ENCODE data around the gene GPN3. TPM values are rescaled to one million over a fixed set of nuclear protein-coding genes. Genes with fewer than 3 reads are reported as not detected.

GPN3 gene
- total RNA-seq, 1 experiment from 2014 or later, result 39.0 TPM

DNA sequence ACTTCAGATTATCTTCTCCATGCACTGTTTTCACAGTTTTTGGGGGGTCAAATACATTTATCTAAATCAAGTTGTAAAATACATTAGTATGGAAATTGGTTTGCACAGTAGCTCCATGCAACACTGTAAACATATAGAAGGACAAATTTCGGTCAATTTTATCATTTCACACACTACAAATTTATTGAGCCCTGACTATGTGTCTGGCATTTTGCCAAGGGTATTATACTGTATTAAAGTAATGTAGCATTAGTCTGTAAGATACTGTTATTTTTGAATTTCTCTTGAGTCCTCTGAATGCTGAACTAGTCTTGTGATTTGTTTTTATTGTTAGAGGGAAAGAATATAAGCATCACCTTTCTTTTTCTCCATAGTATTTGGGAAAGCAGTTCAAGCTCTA is 35.4 kb upstream of the GPN3 start:
- BruUV-seq (replicated peaks), result no TSS peak

GRCh38 chr12:110501752-110502738 is 34.0 kb upstream of the GPN3 start, which contains the start of the genes RAD9B and VPS29:
Gene RAD9B, plus strand, starts transcription at chr12:110502331. Its CDS starts 7 bp downstream, at chr12:110502338.
Gene VPS29, minus strand, starts transcription at chr12:110502111. Its CDS starts 60 bp downstream, at chr12:110502051.
- POLR2A ChIA-PET, result interaction anchor here (0.5 to 5.5 kb wide), 5 partner anchors 31 to 204 kb away, joined by 3 to 36 read pairs (median 6); partner anchors contain the start of genes ARPC3, FAM216A and GPN3
- Mint-ChIP-seq H3K4me3 (ENCODE audit: unreplicated experiment) (peak within 1 kb of the TSS; percentile 95), H3K9me3 (ENCODE audit: unreplicated experiment) (no peaks in the 10 kb centered on the region), H3K36me3 (ENCODE audit: insufficient read depth, unreplicated experiment) (peaks cover 37% of the 10 kb centered on the region), H3K27ac (ENCODE audit: unreplicated experiment) (peak within 1 kb of the TSS; percentile 97), H3K27me3 (ENCODE audit: insufficient read depth, unreplicated experiment) (no peaks in the 10 kb centered on the region), H3K4me1 (ENCODE audit: low read depth, unreplicated experiment) (no peaks in the 10 kb centered on the region)
- H3K36me3 ChIP-seq (ENCODE audit: control insufficient read depth, insufficient read depth, low read length), result no peaks in the 10 kb centered on the region
- no peaks in the 10 kb centered on the region for H3K27me3 ChIP-seq (replicated peaks; ENCODE audit: control insufficient read depth, insufficient read depth, low read length)
- TSS peak; percentile 94 for BruUV-seq (replicated peaks)
- no peaks in the 10 kb centered on the region for H3K9me3 ChIP-seq
- CTCF ChIA-PET, result interaction anchor here (0.7 to 1.3 kb wide), 3 partner anchors 33 to 100 kb away, joined by 4 to 5 read pairs (median 4); partner anchors contain the start of genes FAM216A and GPN3
- intact Hi-C loops (cut with micrococcal nuclease; ENCODE audit: unreplicated experiment), result loop anchor here (1.0 to 5.0 kb wide), 2 partner anchors 34 to 50 kb away; partner anchors contain the start of genes ARPC3, FAM216A and GPN3
- H3K4me1 ChIP-seq, result peaks cover 21% of the 10 kb centered on the region
- DNase-seq, result peak; percentile 99
- TF ChIP-seq, protein P1, sequence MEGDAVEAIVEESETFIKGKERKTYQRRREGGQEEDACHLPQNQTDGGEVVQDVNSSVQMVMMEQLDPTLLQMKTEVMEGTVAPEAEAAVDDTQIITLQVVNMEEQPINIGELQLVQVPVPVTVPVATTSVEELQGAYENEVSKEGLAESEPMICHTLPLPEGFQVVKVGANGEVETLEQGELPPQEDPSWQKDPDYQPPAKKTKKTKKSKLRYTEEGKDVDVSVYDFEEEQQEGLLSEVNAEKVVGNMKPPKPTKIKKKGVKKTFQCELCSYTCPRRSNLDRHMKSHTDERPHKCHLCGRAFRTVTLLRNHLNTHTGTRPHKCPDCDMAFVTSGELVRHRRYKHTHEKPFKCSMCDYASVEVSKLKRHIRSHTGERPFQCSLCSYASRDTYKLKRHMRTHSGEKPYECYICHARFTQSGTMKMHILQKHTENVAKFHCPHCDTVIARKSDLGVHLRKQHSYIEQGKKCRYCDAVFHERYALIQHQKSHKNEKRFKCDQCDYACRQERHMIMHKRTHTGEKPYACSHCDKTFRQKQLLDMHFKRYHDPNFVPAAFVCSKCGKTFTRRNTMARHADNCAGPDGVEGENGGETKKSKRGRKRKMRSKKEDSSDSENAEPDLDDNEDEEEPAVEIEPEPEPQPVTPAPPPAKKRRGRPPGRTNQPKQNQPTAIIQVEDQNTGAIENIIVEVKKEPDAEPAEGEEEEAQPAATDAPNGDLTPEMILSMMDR (IDR thresholded peaks at IDR 0.05; ENCODE audit: insufficient read depth in 1 of 2, low read depth in 1 of 2, low read length in 1 of 2, severe bottlenecking in 1 of 2, unreplicated experiment in 1 of 2), result no peak
- H3K4me3 ChIP-seq (ENCODE audit: low read depth, low read length), result peak within 1 kb of the TSS; percentile 55

More for the DNA sequence above, 35.4 kb upstream of the GPN3 start:
- Mint-ChIP-seq H3K4me3 (ENCODE audit: unreplicated experiment) (no peak overlapping the region), H3K9me3 (ENCODE audit: unreplicated experiment) (no peaks in the 10 kb centered on the region), H3K36me3 (ENCODE audit: insufficient read depth, unreplicated experiment) (peaks cover 26% of the 10 kb centered on the region), H3K27me3 (ENCODE audit: insufficient read depth, unreplicated experiment) (no peaks in the 10 kb centered on the region), H3K27ac (ENCODE audit: unreplicated experiment) (peak overlapping the region; percentile 97), H3K4me1 (ENCODE audit: low read depth, unreplicated experiment) (no peaks in the 10 kb centered on the region)
- Histone ChIP-seq H3K9me3 (no peaks in the 10 kb centered on the region), H3K4me1 (peaks cover 21% of the 10 kb centered on the region), H3K4me3 (ENCODE audit: low read depth, low read length) (no peak overlapping the region), H3K27me3 (replicated peaks; ENCODE audit: control insufficient read depth, insufficient read depth, low read length) (no peaks in the 10 kb centered on the region), H3K36me3 (ENCODE audit: control insufficient read depth, insufficient read depth, low read length) (no peaks in the 10 kb centered on the region)
- CTCF ChIA-PET, result interaction anchor here (0.6 to 1.3 kb wide), 3 partner anchors 54 to 98 kb away, joined by 3 to 12 read pairs (median 4); partner anchors contain the start of gene ARPC3
- intact Hi-C loops (cut with micrococcal nuclease; ENCODE audit: unreplicated experiment), result loop anchor here (5.0 kb wide), 1 partner anchor 51 kb away; the partner anchor contains the start of gene ARPC3
- TF ChIP-seq, protein P1 (IDR thresholded peaks at IDR 0.05; ENCODE audit: insufficient read depth in 1 of 2, low read depth in 1 of 2, low read length in 1 of 2, severe bottlenecking in 1 of 2, unreplicated experiment in 1 of 2), result no peak
- POLR2A ChIA-PET, result interaction anchor here (5.5 kb wide), 1 partner anchor 35 kb away, joined by 36 read pairs; the partner anchor contains the start of genes FAM216A and GPN3
- DNase-seq, result no peak

DNA sequence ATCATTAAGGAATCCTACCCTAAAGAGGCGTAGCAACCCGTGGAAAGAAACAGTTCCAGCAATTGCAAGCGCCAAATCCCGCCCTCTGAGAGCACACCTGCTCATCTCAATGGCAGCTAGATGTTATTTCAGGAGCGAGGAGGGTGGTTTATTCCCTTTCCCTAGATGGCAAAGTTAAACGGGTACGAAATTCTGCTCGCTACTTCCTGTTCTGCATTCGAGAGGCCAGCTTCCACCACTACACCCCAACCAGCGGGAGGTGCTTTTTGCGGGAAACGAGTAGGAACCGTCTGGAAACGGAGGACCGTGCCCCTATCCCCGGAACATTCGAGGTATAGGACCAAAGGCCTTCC is 33.3 kb upstream of the GPN3 start:
- POLR2A ChIA-PET, result interaction anchor here (0.5 to 5.5 kb wide), 3 partner anchors 33 to 819 kb away, joined by 6 to 36 read pairs (median 13); partner anchors contain the start of genes ARPC3, FAM216A and GPN3

More for the DNA sequence above, 33.3 kb upstream of the GPN3 start:
- H3K9me3 Mint-ChIP-seq (ENCODE audit: unreplicated experiment), result no peaks in the 10 kb centered on the region
- peaks cover 41% of the 10 kb centered on the region for H3K36me3 Mint-ChIP-seq (ENCODE audit: insufficient read depth, unreplicated experiment)
- no peak for DNase-seq
- no peaks in the 10 kb centered on the region for H3K36me3 ChIP-seq (ENCODE audit: control insufficient read depth, insufficient read depth, low read length)
- TSS peak; percentile 60 for BruUV-seq (replicated peaks)
- no peaks in the 10 kb centered on the region for H3K9me3 ChIP-seq
- H3K4me1 ChIP-seq, result peaks cover 21% of the 10 kb centered on the region
- H3K4me3 Mint-ChIP-seq (ENCODE audit: unreplicated experiment), result peak overlapping the region; percentile 95
- peak overlapping the region; percentile 55 for H3K4me3 ChIP-seq (ENCODE audit: low read depth, low read length)
- H3K4me1 Mint-ChIP-seq (ENCODE audit: low read depth, unreplicated experiment), result no peaks in the 10 kb centered on the region
- no peaks in the 10 kb centered on the region for H3K27me3 ChIP-seq (replicated peaks; ENCODE audit: control insufficient read depth, insufficient read depth, low read length)
- H3K27ac Mint-ChIP-seq (ENCODE audit: unreplicated experiment), result peak overlapping the region; percentile 97
- intact Hi-C loops (cut with micrococcal nuclease; ENCODE audit: unreplicated experiment), result loop anchor here (5.0 kb wide), 1 partner anchor 49 kb away; the partner anchor contains the start of gene ARPC3
- CTCF ChIA-PET, result interaction anchor here (0.6 kb wide), 1 partner anchor 32 kb away, joined by 3 read pairs; no protein-coding TSS in a partner anchor
- TF ChIP-seq, protein P1 (IDR thresholded peaks at IDR 0.05; ENCODE audit: insufficient read depth in 1 of 2, low read depth in 1 of 2, low read length in 1 of 2, severe bottlenecking in 1 of 2, unreplicated experiment in 1 of 2), result no peak
- H3K27me3 Mint-ChIP-seq (ENCODE audit: insufficient read depth, unreplicated experiment), result no peaks in the 10 kb centered on the region

All from Caco-2 (cell line).